Stimulated activated CD8-positive, alpha-beta memory T cell treated with anti-CD3 and anti-CD28 coated beads, Interleukin-7, amount 100 ng/mL, for 1 hour (primary cell): ENCODE results near the gene FOXI1.
"Not testable (repeated sequence)": the region's sequence is repeated elsewhere in the genome, so short reads cannot be mapped to it uniquely, and the experiment has no call there.

ENCODE experiments used
- DNase-seq, 2 donors: peaks; one replicate each; pipeline ENCODE4 v3.0.0-alpha.2; 2020; ENCODE audit warnings: low read depth in 2 of 2

FOXI1 gene

GRCh38 chr5:170092455-170093101 is 13.1 kb upstream of the FOXI1 start:
- DNase-seq: no peak

- DNase-seq: not testable (repeated sequence)
Measured at GRCh38 chr5:170094329-170094728, 11.4 kb upstream of the FOXI1 start.

GRCh38 chr5:170095646-170096045 is 10.1 kb upstream of the FOXI1 start:
- DNase-seq: no peak

GRCh38 chr5:170097934-170098333 is 7.8 kb upstream of the FOXI1 start:
- DNase-seq: no peak

- DNase-seq: peak; percentile 26 to 59
Measured at GRCh38 chr5:170100066-170100943, 5.4 kb upstream of the FOXI1 start.

GRCh38 chr5:170103447-170103846 is 2.2 kb upstream of the FOXI1 start:
- no peak for DNase-seq

- DNase-seq: no peak
Measured at GRCh38 chr5:170104299-170104698, 1.4 kb upstream of the FOXI1 start.

- no peak for DNase-seq
Measured at GRCh38 chr5:170104710-170105109, 987 bp upstream of the FOXI1 start.

- DNase-seq: no peak
Measured at GRCh38 chr5:170107674-170108073, 2.0 kb downstream of the FOXI1 start.

GRCh38 chr5:170108266-170108785 is 2.6 kb downstream of the FOXI1 start:
- DNase-seq: no peak

GRCh38 chr5:170109059-170110031 is 3.6 kb downstream of the FOXI1 start:
- no peak for DNase-seq

GRCh38 chr5:170110403-170111087 is 4.8 kb downstream of the FOXI1 start:
- no peak for DNase-seq

- no peak for DNase-seq
Measured at GRCh38 chr5:170111088-170111785, 5.5 kb downstream of the FOXI1 start.

- no peak for DNase-seq
Measured at GRCh38 chr5:170112876-170113521, 7.3 kb downstream of the FOXI1 start.

- no peak for DNase-seq
Measured at GRCh38 chr5:170113522-170113900, 7.8 kb downstream of the FOXI1 start.

GRCh38 chr5:170114271-170114670 is 8.6 kb downstream of the FOXI1 start:
- DNase-seq: no peak

GRCh38 chr5:170115925-170116324 is 10.2 kb downstream of the FOXI1 start:
- DNase-seq: no peak

GRCh38 chr5:170117736-170118135 is 12.0 kb downstream of the FOXI1 start:
- DNase-seq: no peak

- DNase-seq: no peak
Measured at GRCh38 chr5:170120576-170120975, 14.9 kb downstream of the FOXI1 start.

- DNase-seq: no peak
Measured at GRCh38 chr5:170121321-170121720, 15.6 kb downstream of the FOXI1 start.
